Left renal cortex interstitium (tissue), 4 donors: ENCODE measurements around the gene MIAT. TPM values are rescaled to one million over a fixed set of nuclear protein-coding genes. Genes with fewer than 3 reads are reported as not detected.
"Not testable (repeated sequence)": the region's sequence is repeated elsewhere in the genome, so short reads cannot be mapped to it uniquely, and the experiment has no call there.

Experiments
- DNase-seq, 4 donors: peaks; one replicate each; pipeline ENCODE4 v3.0.0-alpha.2; 2013; ENCODE audit warnings: low read depth in 4 of 4, low spot score in 2 of 4, missing footprints in 1 of 4
- polyA plus RNA-seq, 4 donors: library from polyadenylated mRNA; unstranded; fragments of 120-200 nt; gene quantifications; one replicate each; pipeline ENCODE4 v1.2.1, GENCODE V29; 2013; ENCODE audit not compliant: insufficient read length in 4 of 4

MIAT gene
- polyA plus RNA-seq, result under 1 TPM; 0.14 to 0.69 (median 0.45) TPM

DNA sequence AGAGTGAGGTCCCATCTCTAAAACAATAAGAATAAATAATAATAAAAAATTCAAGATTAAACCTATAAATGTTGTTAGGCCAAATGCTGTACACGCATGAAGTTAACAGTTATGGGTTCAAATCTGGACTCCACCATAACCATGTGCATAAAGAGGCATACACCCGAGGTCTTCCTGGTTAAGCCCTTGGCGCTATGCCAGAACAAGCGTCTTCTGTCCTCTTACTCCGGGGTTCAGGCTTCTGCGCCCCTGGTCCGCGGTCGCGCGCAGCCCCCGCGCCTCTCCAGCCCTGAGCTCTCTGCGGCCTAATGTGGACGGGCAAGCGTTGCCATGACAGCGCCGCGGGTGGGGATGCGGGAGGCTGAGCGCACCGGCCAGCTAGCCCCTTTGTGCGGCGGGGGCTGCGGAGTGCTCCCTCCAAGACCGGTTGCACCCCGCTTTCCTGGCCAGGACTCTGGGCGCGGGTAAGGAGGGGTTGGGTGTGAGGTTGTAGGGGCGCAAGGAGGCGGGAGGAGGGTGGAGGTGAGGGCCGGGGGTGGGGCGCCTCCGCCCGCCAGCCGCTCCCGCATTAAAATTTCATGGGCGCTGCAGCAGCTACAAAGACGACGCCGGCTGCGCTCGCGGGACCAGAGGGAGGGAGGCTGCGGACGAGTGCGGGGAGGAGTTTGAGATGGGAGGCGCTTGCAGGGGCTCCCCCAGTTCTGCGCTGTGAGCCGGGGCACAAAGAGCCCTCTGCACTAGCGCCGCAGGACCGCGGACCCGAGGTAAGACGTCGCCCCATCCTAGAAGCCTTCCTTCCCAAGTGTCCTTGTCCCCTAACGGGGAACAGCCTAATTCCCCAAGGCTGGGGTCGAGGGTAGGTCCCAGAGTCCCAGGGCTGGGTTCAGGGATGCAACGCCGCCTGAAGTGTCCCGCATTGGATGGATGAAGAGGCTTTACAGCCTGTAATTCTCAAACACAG lies at the start of gene MIAT:
MIAT (plus strand) TSS at position 698 of the 961 bp plus-strand sequence.
- DNase-seq, result no peak

DNA sequence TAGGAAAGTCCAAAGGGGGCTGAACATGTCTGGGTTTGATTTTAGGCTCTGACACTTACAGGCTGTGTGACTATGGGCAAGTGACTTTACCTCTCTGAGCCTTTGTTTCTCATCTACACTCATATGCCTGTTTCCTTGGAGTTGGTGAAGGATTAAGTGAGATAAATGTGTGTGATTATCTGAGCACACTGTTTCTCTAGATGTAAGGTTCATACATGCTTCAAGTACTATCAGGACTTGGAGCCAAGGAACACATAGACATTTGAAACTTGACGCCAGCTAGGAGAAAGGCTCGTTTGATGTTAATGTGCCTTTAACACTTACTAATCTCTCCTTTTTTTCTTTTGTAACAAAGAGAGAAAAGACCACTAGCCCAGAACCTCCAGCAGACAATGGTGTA lies 49.3 kb upstream of the MIAT start:
- DNase-seq, result no peak

GRCh38 chr22:26609287-26609686 lies 48.1 kb upstream of the MIAT start:
- DNase-seq, result no peak

DNA sequence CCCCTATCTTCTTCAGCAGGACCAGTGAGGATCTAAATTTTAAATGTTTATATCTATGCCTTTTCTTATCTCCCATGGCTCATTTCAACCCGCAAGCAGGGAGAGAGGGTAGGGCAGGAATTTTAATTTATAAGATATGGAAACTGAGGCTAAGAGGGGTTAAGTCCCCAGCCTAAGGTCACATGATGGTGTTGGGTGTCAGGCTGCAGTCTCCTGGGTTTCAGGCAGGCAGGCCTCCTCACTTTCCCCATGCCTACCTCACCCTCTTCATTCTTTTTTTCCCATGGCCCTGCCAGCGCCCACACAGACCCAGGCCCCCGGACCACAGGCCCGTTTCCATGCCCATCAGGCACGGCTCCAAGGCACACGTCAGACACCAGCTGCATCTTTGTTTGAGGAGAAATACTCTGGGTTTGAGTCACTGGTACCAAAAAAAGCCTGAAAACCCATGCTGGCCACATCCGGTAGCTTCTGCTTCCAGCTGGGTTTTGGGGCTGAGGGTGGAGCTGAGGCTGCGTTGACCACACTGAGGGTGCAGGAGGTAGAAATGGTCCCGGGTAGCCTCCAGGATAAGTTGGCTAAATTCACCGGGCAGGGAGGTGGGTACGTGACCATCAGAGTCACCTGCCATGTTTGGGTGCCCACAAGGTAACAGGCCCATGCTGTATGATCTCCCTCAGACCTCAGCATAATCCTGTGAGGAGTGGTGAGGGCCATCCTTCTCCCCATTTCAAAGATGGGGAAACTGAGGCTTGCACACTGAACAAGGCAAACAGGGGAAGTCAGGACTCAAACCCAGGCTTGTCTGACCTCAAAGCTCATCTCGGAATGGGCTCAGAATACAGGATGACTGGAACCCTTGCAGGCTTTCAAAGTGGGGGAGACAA lies 47.1 kb upstream of the MIAT start:
- no peak for DNase-seq

GRCh38 chr22:26610996-26611395 lies 46.4 kb upstream of the MIAT start:
- DNase-seq, result no peak

- DNase-seq, result no peak
Measured at GRCh38 chr22:26612652-26613051, 44.7 kb upstream of the MIAT start.

- DNase-seq, result not testable (repeated sequence)
Measured at GRCh38 chr22:26613753-26614152, 43.6 kb upstream of the MIAT start.

- DNase-seq, result no peak
Measured at GRCh38 chr22:26614322-26614721, 43.1 kb upstream of the MIAT start.

DNA sequence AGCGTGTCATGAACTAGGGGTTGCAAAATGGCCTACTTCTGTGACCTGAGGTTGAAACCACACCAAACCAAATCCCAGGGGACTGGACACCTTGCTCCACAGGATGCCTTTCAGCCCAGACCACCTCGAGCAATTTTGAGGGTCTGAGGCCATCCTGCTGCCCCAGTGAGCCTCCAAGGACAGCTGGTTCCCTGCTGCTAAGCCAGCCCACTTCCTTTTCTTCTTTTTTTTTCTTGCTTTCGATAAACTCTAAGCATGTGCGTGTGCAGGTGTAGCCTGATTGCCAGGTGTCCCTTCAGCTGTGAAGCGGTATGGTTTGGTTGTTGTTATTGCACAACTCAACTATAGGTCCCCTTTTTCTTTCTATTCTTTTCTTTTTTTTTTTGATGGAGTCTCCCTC lies 42.2 kb upstream of the MIAT start:
- DNase-seq, result no peak

DNA sequence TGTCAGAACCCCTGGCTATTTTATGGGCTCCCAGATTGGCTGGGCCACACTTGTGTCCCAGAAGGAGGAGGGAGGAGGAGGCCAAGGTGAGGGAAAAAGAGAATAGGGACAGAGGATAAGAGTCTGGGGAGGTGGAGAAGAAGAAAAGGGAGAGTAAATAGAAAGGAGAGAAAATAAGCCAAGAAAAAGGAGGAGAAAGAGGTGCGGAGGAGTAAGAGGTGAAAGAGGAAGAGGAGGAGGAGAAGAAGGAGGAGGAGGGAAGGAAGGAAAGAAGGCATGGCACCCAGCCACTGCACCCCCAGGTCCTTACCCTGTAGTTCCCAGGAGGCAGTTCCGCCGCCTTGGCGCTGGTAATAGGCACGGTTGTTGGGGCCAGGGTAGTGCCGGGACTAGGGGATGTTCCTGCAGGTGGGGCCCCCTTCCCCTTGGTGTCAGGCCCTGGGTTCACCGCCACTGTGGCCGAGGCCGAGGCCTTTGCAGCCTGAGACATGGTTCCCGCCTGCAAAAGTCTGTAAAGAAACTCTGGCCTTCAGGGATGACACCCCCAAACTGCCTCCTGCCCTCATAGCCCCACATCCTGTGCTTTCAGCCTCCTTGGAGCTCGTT lies 41.5 kb upstream of the MIAT start:
- no peak for DNase-seq

- DNase-seq, result no peak
Measured at GRCh38 chr22:26616650-26617049, 40.7 kb upstream of the MIAT start.

GRCh38 chr22:26617271-26618199 lies 39.9 kb upstream of the MIAT start, which contains the start of gene CRYBB1:
TSS of gene CRYBB1 (minus strand) at chr22:26618027. CDS start at chr22:26616319, 1,708 bp downstream.
- DNase-seq, result no peak

- no peak for DNase-seq
Measured at GRCh38 chr22:26618455-26618854, 38.9 kb upstream of the MIAT start.

- no peak for DNase-seq
Measured at GRCh38 chr22:26619510-26619909, 37.9 kb upstream of the MIAT start.

DNA sequence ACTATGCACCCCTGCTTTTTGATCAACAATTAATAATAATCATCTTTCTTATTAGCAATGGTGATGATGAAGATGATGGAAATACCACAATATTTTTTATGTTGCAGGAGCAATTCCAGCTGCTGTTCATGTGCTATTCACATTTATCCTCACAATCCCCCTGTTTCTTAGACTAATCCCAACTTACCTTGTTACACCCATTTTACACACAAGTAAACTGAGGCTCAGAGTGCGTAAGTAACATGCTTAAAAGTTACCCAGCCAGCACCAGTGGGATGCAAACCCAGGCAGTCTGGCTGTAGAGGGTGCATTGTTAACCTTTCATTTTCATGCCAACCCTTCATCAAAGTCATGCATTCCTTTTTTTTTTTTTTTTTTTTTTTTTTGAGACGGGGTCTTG lies 37.2 kb upstream of the MIAT start:
- DNase-seq, result no peak

- no peak for DNase-seq
Measured at GRCh38 chr22:26621663-26622062, 35.7 kb upstream of the MIAT start, which contains the start of gene CRYBA4. TSS of gene CRYBA4 (plus strand) at chr22:26621963. CDS start at chr22:26622597, 634 bp downstream.

DNA sequence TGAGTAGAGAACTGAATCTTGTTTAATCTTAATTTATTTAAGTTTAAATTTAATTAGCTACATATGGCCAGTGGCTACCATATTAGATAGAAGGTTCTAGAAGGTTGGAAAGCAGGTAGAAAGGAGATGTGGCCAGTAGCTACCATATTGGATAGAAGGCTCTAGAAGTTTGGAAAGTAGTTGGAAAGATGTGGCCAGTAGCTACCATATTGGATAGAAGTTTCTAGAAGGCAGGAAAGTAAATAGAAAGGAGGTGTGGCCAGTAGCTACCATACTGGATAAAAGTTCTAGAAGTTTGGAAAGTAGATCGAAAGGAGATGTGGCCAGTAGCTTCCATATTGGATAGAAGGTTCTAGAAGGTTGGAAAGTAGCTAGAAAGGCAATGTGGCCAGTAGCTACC lies 33.4 kb upstream of the MIAT start:
- no peak for DNase-seq

DNA sequence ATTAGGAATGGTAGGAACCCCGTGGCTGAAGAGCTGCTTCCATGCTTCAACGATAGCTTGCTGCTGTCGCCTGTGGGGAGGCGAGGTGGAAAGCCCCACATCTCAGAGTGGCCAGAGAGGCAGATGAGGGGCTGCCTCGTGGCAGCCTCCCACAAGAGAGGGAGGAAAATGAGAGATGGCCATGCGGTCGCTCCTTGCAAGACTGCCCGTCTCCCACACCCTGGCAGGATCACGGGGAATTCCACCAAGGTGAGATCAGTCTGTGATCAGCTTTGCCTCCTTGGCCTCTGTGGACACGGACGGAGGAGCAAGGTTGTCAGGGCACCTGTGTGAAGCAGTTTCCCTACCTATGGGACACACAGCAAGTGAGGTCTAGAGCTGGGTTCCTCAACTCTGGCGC lies 32.6 kb upstream of the MIAT start:
- DNase-seq, result no peak

DNA sequence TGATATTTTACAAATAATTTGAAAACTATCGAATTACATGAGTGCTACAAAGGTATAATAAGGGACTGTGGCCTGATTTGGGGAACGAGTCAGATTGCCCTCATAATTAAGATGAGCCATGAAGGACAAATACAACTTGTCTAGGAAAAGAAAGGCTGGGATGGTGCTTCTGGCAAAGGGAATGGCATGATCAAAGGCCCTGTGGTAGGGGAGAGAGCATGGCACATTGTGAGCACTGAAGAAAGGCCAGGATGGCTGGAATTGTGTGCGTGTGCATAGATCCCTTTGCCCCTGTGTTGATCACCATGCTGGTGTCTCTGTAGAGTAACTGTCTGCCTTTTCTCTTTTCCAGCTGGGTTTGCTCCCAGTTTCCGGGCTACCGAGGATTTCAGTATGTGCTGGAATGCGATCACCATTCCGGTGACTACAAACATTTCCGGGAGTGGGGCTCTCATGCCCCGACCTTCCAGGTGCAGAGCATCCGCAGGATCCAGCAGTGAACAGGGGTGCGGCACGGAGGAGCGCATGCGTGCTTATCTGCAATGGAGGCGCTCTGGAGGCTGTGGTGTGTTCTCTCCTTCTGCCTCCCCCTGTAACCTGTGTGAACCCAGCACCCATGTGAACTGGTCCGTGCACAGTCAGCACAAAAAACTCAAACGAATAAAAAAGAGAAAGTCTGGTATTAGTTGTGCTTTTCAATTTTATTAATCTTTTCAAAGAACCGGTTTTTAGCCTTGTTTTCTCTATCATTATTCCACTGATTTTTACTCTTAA lies 27.2 kb upstream of the MIAT start:
- DNase-seq, result no peak
